GM23338 (cell line): ENCODE data around the gene ANKRD53. TPM values are rescaled to one million over a fixed set of nuclear protein-coding genes. Genes with fewer than 3 reads are reported as not detected.

Experiments
- ATAC-seq: fragments of 200-7000 bp; cut with Tn5 transposase; 3 replicates; pipeline ENCODE4 v1.9.1; 2020
- DNase-seq: peaks from one replicate; pipeline ENCODE4 v3.0.0-alpha.2; 2015; ENCODE audit warnings: low spot score
- H2AFZ ChIP-seq: fragments of 200-600 bp; sonication (generic); 2 replicates; pipeline ENCODE4 v1.8.0; 2016; ENCODE audit warnings: antibody characterized with exemption, mild to moderate bottlenecking, moderate library complexity
- H3F3A ChIP-seq: fragments of 200-600 bp; sonication (generic); replicated peaks from 2 replicates; pipeline ENCODE4 v1.8.0; 2017; ENCODE audit warnings: antibody characterized with exemption, mixed run types, low read depth
- H3K27ac ChIP-seq: fragments of 200-600 bp; sonication (generic); 2 replicates; pipeline ENCODE4 v1.6.1; 2016; ENCODE audit warnings: low read depth
- H3K27me3 ChIP-seq: fragments of 200-600 bp; sonication (generic); 2 replicates; pipeline ENCODE4 v1.8.0; 2016; ENCODE audit warnings: mild to moderate bottlenecking, mixed run types, moderate library complexity; ENCODE audit not compliant: insufficient read depth
- H3K36me3 ChIP-seq: fragments of 200-600 bp; sonication (generic); 2 replicates; pipeline ENCODE4 v1.8.0; 2016; ENCODE audit warnings: mild to moderate bottlenecking; ENCODE audit not compliant: insufficient read depth
- H3K4me1 ChIP-seq: fragments of 200-600 bp; sonication (generic); 2 replicates; pipeline ENCODE4 v1.8.0; 2016; ENCODE audit warnings: mild to moderate bottlenecking, moderate library complexity; ENCODE audit not compliant: insufficient read depth
- H3K4me2 ChIP-seq: fragments of 200-600 bp; sonication (generic); 2 replicates; pipeline ENCODE4 v1.7.1; 2017; ENCODE audit warnings: mixed run types
- H3K4me3 ChIP-seq: fragments of 200-600 bp; sonication (generic); 2 replicates; pipeline ENCODE4 v1.6.1; 2016; ENCODE audit warnings: mixed run types
- H3K79me2 ChIP-seq: fragments of 200-600 bp; sonication (generic); replicated peaks from 2 replicates; pipeline ENCODE4 v1.8.0; 2017; ENCODE audit warnings: mild to moderate bottlenecking; ENCODE audit not compliant: insufficient read depth
- H3K9me2 ChIP-seq: fragments of 200-600 bp; sonication (generic); 2 replicates; pipeline ENCODE4 v1.8.0; 2017; ENCODE audit not compliant: insufficient read depth
- H4K20me1 ChIP-seq: fragments of 200-600 bp; sonication (generic); replicated peaks from 2 replicates; pipeline ENCODE4 v1.8.0; 2017; ENCODE audit warnings: mild to moderate bottlenecking; ENCODE audit not compliant: insufficient read depth
- H3K27ac Mint-ChIP-seq: 2 replicates; pipeline ENCODE4 v1.8.0; 2020; ENCODE audit warnings: inconsistent platforms, mild to moderate bottlenecking, moderate library complexity, mixed read lengths
- H3K27me3 Mint-ChIP-seq: 3 replicates; pipeline ENCODE4 v1.8.0; 2022; ENCODE audit warnings: low read depth, mild to moderate bottlenecking, moderate library complexity, mixed read lengths, inconsistent platforms; ENCODE audit not compliant: insufficient read depth, poor library complexity
- H3K36me3 Mint-ChIP-seq: 3 replicates; pipeline ENCODE4 v1.8.0; 2021; ENCODE audit warnings: low read depth, mild to moderate bottlenecking, inconsistent platforms, moderate library complexity, mixed read lengths
- H3K4me1 Mint-ChIP-seq: 3 replicates; pipeline ENCODE4 v1.8.0; 2020; ENCODE audit warnings: mild to moderate bottlenecking, inconsistent platforms, mixed read lengths
- H3K4me3 Mint-ChIP-seq: 3 replicates; pipeline ENCODE4 v1.8.0; 2021; ENCODE audit warnings: moderate library complexity, mild to moderate bottlenecking, inconsistent platforms, mixed read lengths
- H3K9me3 Mint-ChIP-seq: 3 replicates; pipeline ENCODE4 v1.8.0; 2020; ENCODE audit warnings: moderate library complexity, mild to moderate bottlenecking, inconsistent platforms, mixed read lengths
- CREB1 ChIP-seq: fragments of 250-450 bp; sonication (Bioruptor Pico); IDR thresholded peaks from 2 replicates; pipeline ENCODE4 v1.5.0; 2020; ENCODE audit warnings: low read depth, mild to moderate bottlenecking, moderate library complexity
- ETS1 ChIP-seq: IDR thresholded peaks from 2 replicates; pipeline ENCODE4 v1.6.1; 2016; ENCODE audit warnings: antibody characterized with exemption
- EZH2 ChIP-seq: fragments of 200-600 bp; sonication (generic); IDR thresholded peaks from one replicate; pipeline ENCODE4 v1.8.0; 2017; ENCODE audit warnings: antibody characterized with exemption, mild to moderate bottlenecking, low read depth; ENCODE audit not compliant: unreplicated experiment
- EZH2phosphoT487 ChIP-seq: fragments of 200-600 bp; sonication (generic); IDR thresholded peaks from one replicate; pipeline ENCODE4 v1.8.1; 2018; ENCODE audit warnings: antibody characterized with exemption; ENCODE audit not compliant: unreplicated experiment
- JUNB ChIP-seq: IDR thresholded peaks from one replicate; pipeline ENCODE4 v1.6.1; 2016; ENCODE audit warnings: antibody characterized with exemption; ENCODE audit not compliant: unreplicated experiment
- NANOG ChIP-seq: IDR thresholded peaks from 2 replicates; pipeline ENCODE4 v1.6.1; 2016; ENCODE audit warnings: antibody characterized with exemption, borderline replicate concordance
- POLR2AphosphoS5 ChIP-seq: IDR thresholded peaks from 2 replicates; pipeline ENCODE4 v1.6.1; 2016; ENCODE audit warnings: antibody characterized with exemption, low read depth
- STAT1 ChIP-seq: IDR thresholded peaks from one replicate; pipeline ENCODE4 v1.6.1; 2016; ENCODE audit warnings: antibody characterized with exemption; ENCODE audit not compliant: unreplicated experiment
- ZNF114 ChIP-seq: fragments of 250-450 bp; sonication (Bioruptor Pico); IDR thresholded peaks from 2 replicates; pipeline ENCODE4 v1.5.0; 2020; ENCODE audit warnings: mild to moderate bottlenecking, moderate library complexity
- ZNF331 ChIP-seq: fragments of 250-450 bp; sonication (Bioruptor Pico); IDR thresholded peaks from 2 replicates; pipeline ENCODE4 v1.5.0; 2020; ENCODE audit warnings: low read depth, mild to moderate bottlenecking, moderate library complexity
- ZNF462 ChIP-seq: fragments of 250-450 bp; sonication (Bioruptor Pico); IDR thresholded peaks from 2 replicates; pipeline ENCODE4 v1.5.0; 2020; ENCODE audit warnings: mild to moderate bottlenecking, moderate library complexity
- polyA plus RNA-seq: library from polyadenylated mRNA; unstranded; fragments of >200 nt; fragmentation: Nextera tagmentation; extraction: Ambion mirVana; gene quantifications from 2 replicates; pipeline ENCODE4 v1.2.1, GENCODE V29; 2016
- total RNA-seq: library from RNA; depleted of rRNA; stranded (reverse); fragments of >200 nt; shearing (Covaris generic); gene quantifications from 2 replicates; pipeline ENCODE4 v1.2.3, GENCODE V29; 2014
- TF ChIP-seq, protein P1 (sequence below), 2 experiments: fragments of 200-600 bp in 1 of 2; sonication (generic) in 1 of 2; conservative IDR thresholded peaks; 2 replicates each; pipeline versions ENCODE4 v1.5.1 to v1.6.1; 2016 to 2017; ENCODE audit warnings: antibody characterized with exemption in 2 of 2, low read depth in 2 of 2, mild to moderate bottlenecking in 2 of 2, moderate library complexity in 1 of 2
- TF ChIP-seq, protein P2 (sequence below): IDR thresholded peaks from one replicate; pipeline ENCODE4 v1.6.1; 2018; ENCODE audit warnings: antibody characterized with exemption; ENCODE audit not compliant: unreplicated experiment

ANKRD53 gene
- total and polyA plus RNA-seq, 2 experiments from 2014 or later: 0.32 to 0.73 TPM

GRCh38 chr2:70946832-70947442 is 31.5 kb upstream of the ANKRD53 start:
- Histone ChIP-seq H3K4me1 (peaks cover 11% of the 10 kb centered on the region), H3K27me3 (peaks cover 73% of the 10 kb centered on the region), H3K36me3 (no peaks in the 10 kb centered on the region), H3K9me2 (no peaks in the 10 kb centered on the region), H3F3A (no peaks in the 10 kb centered on the region), H3K79me2 (no peaks in the 10 kb centered on the region), H3K4me2 (no peak overlapping the region), H2AFZ (no peak overlapping the region), H4K20me1 (no peaks in the 10 kb centered on the region), H3K27ac (no peak overlapping the region), H3K4me3 (no peak overlapping the region)
- H3K9me3 Mint-ChIP-seq: no peaks in the 10 kb centered on the region
- H3K27ac Mint-ChIP-seq: no peak overlapping the region
- no peaks in the 10 kb centered on the region for H3K36me3 Mint-ChIP-seq
- peak; percentile 51 for ATAC-seq
- DNase-seq: peak; percentile 86
- TF ChIP-seq, protein P1, sequence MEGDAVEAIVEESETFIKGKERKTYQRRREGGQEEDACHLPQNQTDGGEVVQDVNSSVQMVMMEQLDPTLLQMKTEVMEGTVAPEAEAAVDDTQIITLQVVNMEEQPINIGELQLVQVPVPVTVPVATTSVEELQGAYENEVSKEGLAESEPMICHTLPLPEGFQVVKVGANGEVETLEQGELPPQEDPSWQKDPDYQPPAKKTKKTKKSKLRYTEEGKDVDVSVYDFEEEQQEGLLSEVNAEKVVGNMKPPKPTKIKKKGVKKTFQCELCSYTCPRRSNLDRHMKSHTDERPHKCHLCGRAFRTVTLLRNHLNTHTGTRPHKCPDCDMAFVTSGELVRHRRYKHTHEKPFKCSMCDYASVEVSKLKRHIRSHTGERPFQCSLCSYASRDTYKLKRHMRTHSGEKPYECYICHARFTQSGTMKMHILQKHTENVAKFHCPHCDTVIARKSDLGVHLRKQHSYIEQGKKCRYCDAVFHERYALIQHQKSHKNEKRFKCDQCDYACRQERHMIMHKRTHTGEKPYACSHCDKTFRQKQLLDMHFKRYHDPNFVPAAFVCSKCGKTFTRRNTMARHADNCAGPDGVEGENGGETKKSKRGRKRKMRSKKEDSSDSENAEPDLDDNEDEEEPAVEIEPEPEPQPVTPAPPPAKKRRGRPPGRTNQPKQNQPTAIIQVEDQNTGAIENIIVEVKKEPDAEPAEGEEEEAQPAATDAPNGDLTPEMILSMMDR (conservative IDR thresholded peaks at IDR 0.05; ENCODE audit: low read depth in 2 of 2): peak; percentile 90 to 95
- TF ChIP-seq EZH2phosphoT487: no peak
- no peak for TF ChIP-seq POLR2AphosphoS5
- TF ChIP-seq CREB1 (CRISPR knock-in tag): no peak
- no peak for TF ChIP-seq NANOG
- TF ChIP-seq JUNB: no peak
- no peak for TF ChIP-seq ZNF331 (CRISPR knock-in tag)
- no peak for TF ChIP-seq ZNF462
- TF ChIP-seq EZH2: peak; percentile 19
- TF ChIP-seq, protein P2, sequence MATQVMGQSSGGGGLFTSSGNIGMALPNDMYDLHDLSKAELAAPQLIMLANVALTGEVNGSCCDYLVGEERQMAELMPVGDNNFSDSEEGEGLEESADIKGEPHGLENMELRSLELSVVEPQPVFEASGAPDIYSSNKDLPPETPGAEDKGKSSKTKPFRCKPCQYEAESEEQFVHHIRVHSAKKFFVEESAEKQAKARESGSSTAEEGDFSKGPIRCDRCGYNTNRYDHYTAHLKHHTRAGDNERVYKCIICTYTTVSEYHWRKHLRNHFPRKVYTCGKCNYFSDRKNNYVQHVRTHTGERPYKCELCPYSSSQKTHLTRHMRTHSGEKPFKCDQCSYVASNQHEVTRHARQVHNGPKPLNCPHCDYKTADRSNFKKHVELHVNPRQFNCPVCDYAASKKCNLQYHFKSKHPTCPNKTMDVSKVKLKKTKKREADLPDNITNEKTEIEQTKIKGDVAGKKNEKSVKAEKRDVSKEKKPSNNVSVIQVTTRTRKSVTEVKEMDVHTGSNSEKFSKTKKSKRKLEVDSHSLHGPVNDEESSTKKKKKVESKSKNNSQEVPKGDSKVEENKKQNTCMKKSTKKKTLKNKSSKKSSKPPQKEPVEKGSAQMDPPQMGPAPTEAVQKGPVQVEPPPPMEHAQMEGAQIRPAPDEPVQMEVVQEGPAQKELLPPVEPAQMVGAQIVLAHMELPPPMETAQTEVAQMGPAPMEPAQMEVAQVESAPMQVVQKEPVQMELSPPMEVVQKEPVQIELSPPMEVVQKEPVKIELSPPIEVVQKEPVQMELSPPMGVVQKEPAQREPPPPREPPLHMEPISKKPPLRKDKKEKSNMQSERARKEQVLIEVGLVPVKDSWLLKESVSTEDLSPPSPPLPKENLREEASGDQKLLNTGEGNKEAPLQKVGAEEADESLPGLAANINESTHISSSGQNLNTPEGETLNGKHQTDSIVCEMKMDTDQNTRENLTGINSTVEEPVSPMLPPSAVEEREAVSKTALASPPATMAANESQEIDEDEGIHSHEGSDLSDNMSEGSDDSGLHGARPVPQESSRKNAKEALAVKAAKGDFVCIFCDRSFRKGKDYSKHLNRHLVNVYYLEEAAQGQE: no peak
- no peak for TF ChIP-seq STAT1
- no peak for TF ChIP-seq ETS1
- no peak for TF ChIP-seq ZNF114
- peaks cover 41% of the 10 kb centered on the region for H3K27me3 Mint-ChIP-seq
- peaks cover 25% of the 10 kb centered on the region for H3K4me1 Mint-ChIP-seq
- H3K4me3 Mint-ChIP-seq: no peak overlapping the region; the same call in 2 of the 3 replicates
